Fibroblast of peridontal ligament (primary cell): ENCODE data around the gene TSPAN8.
"Not testable (repeated sequence)": the region's sequence is repeated elsewhere in the genome, so short reads cannot be mapped to it uniquely, and the experiment has no call there.

Experiments used
- DNase-seq: peaks from one replicate; pipeline ENCODE4 v3.0.0-alpha.2; 2010; ENCODE audit errors: extremely low read depth

The TSPAN8 gene

GRCh38 chr12:71164568-71165197 is 6.9 kb upstream of the TSPAN8 start:
- DNase-seq: no peak

- no peak for DNase-seq
Measured at GRCh38 chr12:71164166-71164565, 6.4 kb upstream of the TSPAN8 start.

- no peak for DNase-seq
Measured at GRCh38 chr12:71162832-71163763, 5.3 kb upstream of the TSPAN8 start.

GRCh38 chr12:71161591-71161990 is 3.8 kb upstream of the TSPAN8 start:
- no peak for DNase-seq

GRCh38 chr12:71160585-71160984 is 2.8 kb upstream of the TSPAN8 start:
- no peak for DNase-seq

- no peak for DNase-seq
Measured at GRCh38 chr12:71159878-71160277, 2.1 kb upstream of the TSPAN8 start.

GRCh38 chr12:71159264-71159663 is 1.5 kb upstream of the TSPAN8 start:
- no peak for DNase-seq

GRCh38 chr12:71158361-71158882 is 623 bp upstream of the TSPAN8 start:
- DNase-seq: no peak

GRCh38 chr12:71155225-71155624 is 2.6 kb downstream of the TSPAN8 start:
- no peak for DNase-seq

- DNase-seq: no peak
Measured at GRCh38 chr12:71152851-71153250, 4.9 kb downstream of the TSPAN8 start.

- DNase-seq: not testable (repeated sequence)
Measured at GRCh38 chr12:71150041-71150440, 7.8 kb downstream of the TSPAN8 start.

GRCh38 chr12:71144682-71145081 is 13.1 kb downstream of the TSPAN8 start:
- DNase-seq: no peak

GRCh38 chr12:71142956-71143355 is 14.8 kb downstream of the TSPAN8 start:
- no peak for DNase-seq

- DNase-seq: no peak
Measured at GRCh38 chr12:71142016-71142415, 15.8 kb downstream of the TSPAN8 start.

- no peak for DNase-seq
Measured at GRCh38 chr12:71141378-71141926, 16.3 kb downstream of the TSPAN8 start.

GRCh38 chr12:71139153-71139735 is 18.6 kb downstream of the TSPAN8 start:
- DNase-seq: no peak

- no peak for DNase-seq
Measured at GRCh38 chr12:71138011-71138410, 19.8 kb downstream of the TSPAN8 start.

- DNase-seq: no peak
Measured at GRCh38 chr12:71135812-71136176, 22.0 kb downstream of the TSPAN8 start.

GRCh38 chr12:71135077-71135811 is 22.6 kb downstream of the TSPAN8 start:
- DNase-seq: no peak

GRCh38 chr12:71134405-71134804 is 23.4 kb downstream of the TSPAN8 start:
- no peak for DNase-seq

GRCh38 chr12:71130521-71131069 is 27.2 kb downstream of the TSPAN8 start:
- no peak for DNase-seq
